Endothelial cell of umbilical vein (primary cell): ENCODE data around the gene TIPRL. TPM values are rescaled to one million over a fixed set of nuclear protein-coding genes. Genes with fewer than 3 reads are reported as not detected.

Source experiments
- BruUV-seq: library from RNA; stranded (reverse); fragments of 400-500 nt; replicated peaks from 2 replicates; lab custom pipeline; 2021; lab: Mats Ljungman, UMichigan
- CTCF ChIA-PET: fragments of 300-600, 350-600 bp; sonication (Branson Sonifier 250); formaldehyde crosslinking; loops from one replicate; lab custom pipeline; 2021; ENCODE audit warnings: antibody characterized with exemption, inconsistent platforms; lab: Charles Lee
- POLR2A ChIA-PET: fragments of 300-600, 350-600 bp; sonication (Branson Sonifier 250); formaldehyde crosslinking; loops from one replicate; lab custom pipeline; 2021; ENCODE audit warnings: antibody characterized with exemption, inconsistent platforms; lab: Charles Lee
- DNase-seq: peaks from one replicate; pipeline ENCODE4 v3.0.0-alpha.2; 2011; ENCODE audit warnings: low read depth, low spot score
- FAIRE-seq: peaks from 2 replicates; lab custom pipeline; 2011; peaks lifted over from hg19 to GRCh38; lab: Jason Lieb, UNC
- H2AFZ ChIP-seq: 2 replicates; pipeline ENCODE4 v1.6.0; 2012; ENCODE audit warnings: low read depth, low read length, control low read depth, inconsistent platforms
- H3K27ac ChIP-seq: 2 replicates; pipeline ENCODE4 v1.5.1; 2011; ENCODE audit warnings: low read depth, mild to moderate bottlenecking, control low read depth, low read length, moderate library complexity; ENCODE audit not compliant: insufficient read depth
- H3K27me3 ChIP-seq, 2 experiments: 2 replicates each; pipeline versions ENCODE4 v1.6.0 to v1.6.1; 2011; ENCODE audit warnings: low read length in 2 of 2, mixed read lengths in 1 of 2; ENCODE audit not compliant: control insufficient read depth in 2 of 2, insufficient read depth in 2 of 2
- H3K36me3 ChIP-seq, 2 experiments: 2 replicates in 1 of 2; 3 replicates in 1 of 2; pipeline ENCODE4 v1.5.1; 2011; ENCODE audit warnings: low read length in 2 of 2, mild to moderate bottlenecking in 1 of 2, moderate library complexity in 1 of 2; ENCODE audit not compliant: control insufficient read depth in 2 of 2, insufficient read depth in 2 of 2; ENCODE audit errors: extremely low read depth in 1 of 2
- H3K4me1 ChIP-seq: 3 replicates; pipeline ENCODE4 v1.5.1; 2011; ENCODE audit warnings: mild to moderate bottlenecking, low read length; ENCODE audit not compliant: control insufficient read depth, insufficient read depth; ENCODE audit errors: extremely low read depth
- H3K4me2 ChIP-seq: 2 replicates; pipeline ENCODE4 v1.6.1; 2011; ENCODE audit warnings: low read length, control low read depth, mixed read lengths; ENCODE audit not compliant: insufficient read depth
- H3K4me3 ChIP-seq, 3 experiments: fragments of 200-600 bp in 1 of 3; sonication (generic), shearing (Covaris generic) in 1 of 3; replicated peaks in 1 of 3; 2 replicates each; pipeline ENCODE4 v1.5.1; 2011 to 2016; ENCODE audit warnings: control low read depth in 3 of 3, low read length in 3 of 3, mild to moderate bottlenecking in 2 of 3, inconsistent platforms in 1 of 3, low read depth in 1 of 3, moderate library complexity in 1 of 3; ENCODE audit not compliant: insufficient read depth in 1 of 3
- H3K79me2 ChIP-seq: 2 replicates; pipeline ENCODE4 v1.6.0; 2012; ENCODE audit warnings: low read length, inconsistent platforms; ENCODE audit not compliant: control insufficient read depth, insufficient read depth
- H3K9ac ChIP-seq: replicated peaks from 2 replicates; pipeline ENCODE3; 2011; ENCODE audit warnings: low read length, control low read depth; ENCODE audit not compliant: insufficient read depth; ENCODE audit errors: extremely low read depth
- H3K9me1 ChIP-seq: replicated peaks from 3 replicates; pipeline ENCODE4 v1.6.0; 2011; ENCODE audit warnings: mild to moderate bottlenecking, low read length; ENCODE audit not compliant: control insufficient read depth, insufficient read depth; ENCODE audit errors: extremely low read depth
- H3K9me3 ChIP-seq: replicated peaks from 2 replicates; pipeline ENCODE4 v1.5.1; 2012; ENCODE audit warnings: low read length, inconsistent platforms; ENCODE audit not compliant: control insufficient read depth, insufficient read depth
- H4K20me1 ChIP-seq: replicated peaks from 2 replicates; pipeline ENCODE3; 2011; ENCODE audit warnings: mild to moderate bottlenecking, low read length; ENCODE audit not compliant: control insufficient read depth, insufficient read depth; ENCODE audit errors: extremely low read depth
- EZH2 ChIP-seq: IDR thresholded peaks from 2 replicates; pipeline ENCODE4 v1.6.1; 2012; ENCODE audit warnings: borderline replicate concordance, low read depth, mild to moderate bottlenecking, moderate library complexity, low read length, inconsistent platforms; ENCODE audit not compliant: severe bottlenecking
- FOS ChIP-seq: IDR thresholded peaks from 2 replicates; pipeline ENCODE4 v1.6.1; 2011; ENCODE audit warnings: mild to moderate bottlenecking, low read length, moderate library complexity, borderline replicate concordance; ENCODE audit not compliant: insufficient read depth
- GATA2 ChIP-seq: IDR thresholded peaks from 2 replicates; pipeline ENCODE4 v1.7.0; 2011; ENCODE audit warnings: low read depth, mild to moderate bottlenecking, moderate library complexity, mixed read lengths, low read length; ENCODE audit not compliant: insufficient read length, insufficient read depth
- JUN ChIP-seq: IDR thresholded peaks from 2 replicates; pipeline ENCODE4 v1.6.1; 2011; ENCODE audit warnings: borderline replicate concordance, low read depth; ENCODE audit not compliant: insufficient read length, insufficient read depth
- MYC ChIP-seq: IDR thresholded peaks from one replicate; pipeline ENCODE4 v1.6.1; 2011; ENCODE audit warnings: mild to moderate bottlenecking, low read depth, low read length
- POLR2A ChIP-seq: IDR thresholded peaks from 2 replicates; pipeline ENCODE4 v1.6.1; 2012; ENCODE audit warnings: low read depth, mild to moderate bottlenecking, control low read depth, low read length
- POLR2AphosphoS5 ChIP-seq: IDR thresholded peaks from 2 replicates; pipeline ENCODE4 v1.6.1; 2012; ENCODE audit warnings: low read depth, mild to moderate bottlenecking, control low read depth, low read length, moderate library complexity; ENCODE audit not compliant: insufficient read depth
- dilution Hi-C: fragments of 300-500 bp; cut with MboI; formaldehyde crosslinking; loops from one replicate; pipeline ENCODE4 v1.15.0; 2019; ENCODE audit warnings: low sequenced_read_pairs; ENCODE audit not compliant: extremely low pct_ligation_motif_present
- intact Hi-C: fragments of 100-400 bp; cut with micrococcal nuclease; formaldehyde crosslinking; loops from one replicate; pipeline ENCODE4 v1.10.0; 2022
- polyA plus RNA-seq, 4 experiments: library from polyadenylated mRNA; depleted of rRNA in 3 of 4; stranded (reverse) in 3 of 4; unstranded in 1 of 4; fragments of >200 nt; gene quantifications; 2 replicates each; pipeline versions ENCODE4 v1.2.1 to v1.2.3, GENCODE V29; 2011 to 2012; ENCODE audit warnings: missing spikeins in 1 of 4
- total RNA-seq: library from RNA; stranded (reverse); gene quantifications from 2 replicates; pipeline ENCODE4 v1.2.3, GENCODE V29; 2021
- TF ChIP-seq, protein P1 (sequence below), 2 donors: IDR thresholded peaks; 1 replicate in 1 of 2; 2 replicates in 1 of 2; pipeline ENCODE4 v1.5.1; 2011; ENCODE audit warnings: low read length in 2 of 2, mild to moderate bottlenecking in 2 of 2, moderate library complexity in 2 of 2, control low read depth in 1 of 2, inconsistent platforms in 1 of 2, low read depth in 1 of 2; ENCODE audit not compliant: insufficient read depth in 1 of 2; ENCODE audit errors: extremely low read depth in 1 of 2
- TF ChIP-seq, protein P2 (sequence below): IDR thresholded peaks from 2 replicates; pipeline ENCODE4 v1.6.1; 2011; ENCODE audit not compliant: insufficient read depth, insufficient read length

Gene TIPRL
- total and polyA plus RNA-seq, 2 donors (not counting 3 experiments of a cell fraction or from before 2014, with no cell fraction given), result 14.0 to 45.8 TPM

DNA sequence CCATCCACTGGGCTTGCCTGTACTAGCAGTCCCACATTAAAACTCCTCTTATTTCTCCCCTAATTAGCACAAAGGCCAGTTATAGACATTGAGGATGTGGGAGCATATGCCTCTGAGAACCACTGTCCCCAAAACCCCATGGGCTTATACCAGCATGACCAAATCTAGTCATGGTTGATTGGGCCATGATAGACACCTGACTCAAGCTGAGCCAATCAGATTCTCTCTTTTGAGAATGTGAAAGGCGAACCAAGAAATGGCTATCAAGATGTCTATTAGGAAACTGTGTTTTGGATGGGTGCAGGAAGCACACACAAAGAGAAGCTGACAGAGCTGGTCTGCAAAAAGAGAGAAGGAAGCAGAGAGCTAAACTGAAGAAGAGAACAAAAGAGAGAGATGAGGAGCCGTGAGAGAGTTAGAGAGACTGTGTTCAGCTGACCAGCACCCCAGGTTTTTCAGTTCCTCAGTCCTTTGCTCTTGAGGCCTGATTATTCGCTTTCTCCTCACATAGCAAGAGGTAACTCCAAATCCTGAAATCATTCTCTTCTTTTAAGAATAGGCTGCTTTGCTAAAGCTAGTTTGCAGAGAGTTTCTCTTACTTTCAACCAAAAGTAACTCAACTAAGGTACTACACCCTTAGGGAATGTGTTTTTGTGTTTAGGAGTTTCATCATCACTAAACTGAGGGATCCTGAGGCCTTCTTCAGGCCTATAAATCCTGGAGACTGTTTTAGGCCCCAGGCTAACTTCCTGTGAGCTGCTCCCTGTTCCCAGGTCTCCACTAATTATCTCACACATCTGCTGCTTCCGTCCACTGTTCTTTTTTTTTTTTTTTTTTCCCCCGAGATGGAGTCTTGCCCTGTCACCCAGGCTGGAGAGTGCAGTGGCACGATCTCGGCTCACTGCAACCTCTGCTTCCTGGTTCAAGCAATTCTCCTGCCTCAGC lies 7.9 kb upstream of the TIPRL start:
- no peak overlapping the region for H2AFZ ChIP-seq
- H4K20me1 ChIP-seq, result no peaks in the 10 kb centered on the region
- H3K27me3 ChIP-seq, result peaks cover 0 to 2% of the 10 kb centered on the region in 2 experiments
- H3K4me3 ChIP-seq, result no peak overlapping the region
- POLR2A ChIA-PET, result no interaction called here
- TF ChIP-seq EZH2 (no peak), POLR2A (no peak), MYC (no peak), JUN (no peak), FOS (no peak), POLR2AphosphoS5 (no peak), GATA2 (no peak)
- TF ChIP-seq, protein P1, sequence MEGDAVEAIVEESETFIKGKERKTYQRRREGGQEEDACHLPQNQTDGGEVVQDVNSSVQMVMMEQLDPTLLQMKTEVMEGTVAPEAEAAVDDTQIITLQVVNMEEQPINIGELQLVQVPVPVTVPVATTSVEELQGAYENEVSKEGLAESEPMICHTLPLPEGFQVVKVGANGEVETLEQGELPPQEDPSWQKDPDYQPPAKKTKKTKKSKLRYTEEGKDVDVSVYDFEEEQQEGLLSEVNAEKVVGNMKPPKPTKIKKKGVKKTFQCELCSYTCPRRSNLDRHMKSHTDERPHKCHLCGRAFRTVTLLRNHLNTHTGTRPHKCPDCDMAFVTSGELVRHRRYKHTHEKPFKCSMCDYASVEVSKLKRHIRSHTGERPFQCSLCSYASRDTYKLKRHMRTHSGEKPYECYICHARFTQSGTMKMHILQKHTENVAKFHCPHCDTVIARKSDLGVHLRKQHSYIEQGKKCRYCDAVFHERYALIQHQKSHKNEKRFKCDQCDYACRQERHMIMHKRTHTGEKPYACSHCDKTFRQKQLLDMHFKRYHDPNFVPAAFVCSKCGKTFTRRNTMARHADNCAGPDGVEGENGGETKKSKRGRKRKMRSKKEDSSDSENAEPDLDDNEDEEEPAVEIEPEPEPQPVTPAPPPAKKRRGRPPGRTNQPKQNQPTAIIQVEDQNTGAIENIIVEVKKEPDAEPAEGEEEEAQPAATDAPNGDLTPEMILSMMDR (IDR thresholded peaks at IDR 0.05; ENCODE audit: extremely low read depth in 1 of 2, insufficient read depth in 1 of 2, low read depth in 1 of 2, low read length in 2 of 2), result no peak
- TF ChIP-seq, protein P2, sequence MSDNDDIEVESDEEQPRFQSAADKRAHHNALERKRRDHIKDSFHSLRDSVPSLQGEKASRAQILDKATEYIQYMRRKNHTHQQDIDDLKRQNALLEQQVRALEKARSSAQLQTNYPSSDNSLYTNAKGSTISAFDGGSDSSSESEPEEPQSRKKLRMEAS, result no peak
- no peaks in the 10 kb centered on the region for H3K79me2 ChIP-seq
- no peak overlapping the region for H3K9ac ChIP-seq
- no peaks in the 10 kb centered on the region for H3K9me3 ChIP-seq
- dilution Hi-C loops (no loop called here), intact Hi-C loops (no loop called here)
- H3K36me3 ChIP-seq, result no peaks in the 10 kb centered on the region
- no peak overlapping the region for H3K4me2 ChIP-seq
- FAIRE-seq, result no peak
- H3K4me1 ChIP-seq, result no peaks in the 10 kb centered on the region
- CTCF ChIA-PET, result no interaction called here
- no peak for DNase-seq
- H3K27ac ChIP-seq, result no peak overlapping the region
- no peaks in the 10 kb centered on the region for H3K9me1 ChIP-seq
- no TSS peak for BruUV-seq
